ENCODE results near the gene TSC2.

Gene TSC2

GRCh38 chr16:2045965-2046892 is 1.6 kb upstream of the TSC2 start:
- no peaks in the 10 kb centered on the region for H3K9me3 ChIP-seq
- no peak for DNase-seq
- no peak for TF ChIP-seq CTCF (IDR thresholded peaks at IDR 0.05; ENCODE audit: low read depth, low read length)
- peaks cover 21% of the 10 kb centered on the region for H3K36me3 ChIP-seq
- peak overlapping the region; percentile 91 for H3K4me3 ChIP-seq (ENCODE audit: low read depth, low read length)
- H3K27me3 ChIP-seq: no peaks in the 10 kb centered on the region
- H3K4me1 ChIP-seq: no peaks in the 10 kb centered on the region; the same call in 1 of the 2 replicates

DNA sequence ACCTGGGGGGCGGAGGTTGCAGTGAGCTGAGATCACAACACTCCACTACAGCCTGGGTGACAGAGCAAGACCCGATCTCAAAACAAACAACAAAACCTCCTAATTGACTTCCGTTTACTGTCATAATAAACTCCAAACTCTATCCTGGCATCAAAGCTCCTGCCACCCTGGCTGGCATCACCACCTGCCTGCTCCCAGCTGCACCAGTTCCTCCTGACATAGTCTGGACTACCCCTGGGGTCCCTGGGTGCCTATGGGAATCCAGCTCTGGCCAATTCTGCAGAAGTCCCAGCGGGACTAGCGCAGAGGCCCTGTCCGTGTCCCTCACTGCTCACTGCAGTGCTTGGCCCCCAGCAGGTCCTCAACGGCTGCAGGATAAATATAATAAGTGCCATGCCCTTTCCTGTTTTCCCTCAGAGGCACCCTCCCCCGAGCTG is 874 bp upstream of the TSC2 start:
- Histone ChIP-seq H3K27me3 (no peaks in the 10 kb centered on the region), H3K9me3 (no peaks in the 10 kb centered on the region), H3K36me3 (peaks cover 26% of the 10 kb centered on the region), H3K4me3 (ENCODE audit: low read depth, low read length) (peak overlapping the region; percentile 91), H3K4me1 (no peaks in the 10 kb centered on the region)
- no peak for DNase-seq
- no peak for TF ChIP-seq CTCF (IDR thresholded peaks at IDR 0.05; ENCODE audit: low read depth, low read length)

DNA sequence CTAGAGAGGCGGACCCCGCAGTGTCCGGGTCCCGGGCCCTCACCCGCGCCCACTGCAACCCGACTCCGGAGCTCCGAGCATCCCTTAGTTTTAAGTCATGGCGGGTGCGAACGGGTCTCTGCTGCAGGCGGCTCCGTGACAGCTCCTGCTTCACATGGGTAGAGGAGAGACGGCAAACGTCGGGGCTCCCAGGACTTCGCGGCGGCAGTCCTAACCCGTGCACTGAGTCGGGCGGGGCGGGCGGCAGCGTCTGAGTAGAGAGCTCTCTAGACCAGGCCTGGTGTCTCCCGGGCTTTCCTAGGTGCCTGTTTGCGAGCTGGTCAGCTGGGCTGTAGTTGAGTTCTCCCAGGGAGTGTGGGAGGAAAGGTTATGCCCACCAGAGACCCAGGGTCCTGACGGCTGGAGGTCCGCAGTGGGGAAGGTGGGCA is 345 bp downstream of the TSC2 start:
- Histone ChIP-seq H3K36me3 (peaks cover 26% of the 10 kb centered on the region), H3K4me3 (ENCODE audit: low read depth, low read length) (peak overlapping the region; percentile 91), H3K4me1 (no peaks in the 10 kb centered on the region), H3K27me3 (no peaks in the 10 kb centered on the region), H3K9me3 (no peaks in the 10 kb centered on the region)
- no peak for TF ChIP-seq CTCF (IDR thresholded peaks at IDR 0.05; ENCODE audit: low read depth, low read length)
- DNase-seq: no peak

GRCh38 chr16:2053211-2053610 is 5.4 kb downstream of the TSC2 start:
- no peaks in the 10 kb centered on the region for H3K4me1 ChIP-seq
- H3K27me3 ChIP-seq: no peaks in the 10 kb centered on the region
- no peak overlapping the region for H3K4me3 ChIP-seq (ENCODE audit: low read depth, low read length)
- no peaks in the 10 kb centered on the region for H3K9me3 ChIP-seq
- H3K36me3 ChIP-seq: peaks cover 13% of the 10 kb centered on the region
- no peak for DNase-seq
- TF ChIP-seq CTCF (IDR thresholded peaks at IDR 0.05; ENCODE audit: low read depth, low read length): no peak

DNA sequence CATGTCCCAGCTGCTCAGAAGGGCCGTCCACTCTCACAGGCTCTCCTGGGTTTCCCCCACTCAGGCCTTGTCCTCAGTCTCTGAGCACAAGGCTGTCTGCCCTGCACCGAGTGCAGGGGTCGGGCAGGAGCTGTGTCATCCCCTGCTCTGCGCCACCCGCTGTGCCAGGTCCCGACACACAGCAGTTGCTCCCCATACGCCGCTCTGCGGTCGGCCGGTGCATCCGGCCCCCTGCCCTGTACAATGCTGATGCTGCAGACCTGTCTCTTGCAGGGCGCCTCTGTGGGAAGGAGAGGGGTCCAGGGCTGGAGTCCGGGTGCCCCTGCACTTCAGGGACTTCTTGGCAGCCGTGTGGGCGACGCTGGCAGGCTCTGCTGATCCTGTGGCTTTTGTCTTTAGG is 6.1 kb downstream of the TSC2 start:
- TF ChIP-seq CTCF (IDR thresholded peaks at IDR 0.05; ENCODE audit: low read depth, low read length): no peak
- Histone ChIP-seq H3K4me3 (ENCODE audit: low read depth, low read length) (no peak overlapping the region), H3K36me3 (peaks cover 13% of the 10 kb centered on the region), H3K9me3 (no peaks in the 10 kb centered on the region), H3K4me1 (no peaks in the 10 kb centered on the region), H3K27me3 (no peaks in the 10 kb centered on the region)
- no peak for DNase-seq

Measured in BE2C (cell line).